HPDE6-E6E7 (cell line): ENCODE data around the gene ASTN2.

ENCODE experiments used
- DNase-seq: peaks from one replicate; pipeline ENCODE4 v3.0.0; 2011; ENCODE audit warnings: missing footprints; ENCODE audit errors: extremely low spot score

The ASTN2 gene

DNA sequence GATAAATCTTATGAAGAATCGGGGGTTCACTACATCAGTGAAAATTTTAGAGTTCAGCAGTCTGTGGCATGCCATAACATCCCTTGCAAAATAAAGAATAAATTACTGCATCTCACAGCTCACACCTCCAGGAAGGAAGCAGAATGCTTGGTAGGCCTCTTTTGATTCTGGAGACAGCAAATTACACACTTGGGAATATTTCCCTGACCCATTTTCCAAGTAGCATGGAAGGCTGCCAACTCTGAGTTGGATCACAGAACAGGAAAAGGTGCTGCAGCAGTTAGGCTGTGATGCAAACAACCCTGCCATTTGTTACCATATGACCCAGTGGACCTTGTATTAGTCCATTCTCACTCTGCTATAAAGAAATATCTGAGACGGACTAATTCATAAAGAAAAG lies 293.5 kb downstream of the ASTN2 start:
- no peak for DNase-seq

DNA sequence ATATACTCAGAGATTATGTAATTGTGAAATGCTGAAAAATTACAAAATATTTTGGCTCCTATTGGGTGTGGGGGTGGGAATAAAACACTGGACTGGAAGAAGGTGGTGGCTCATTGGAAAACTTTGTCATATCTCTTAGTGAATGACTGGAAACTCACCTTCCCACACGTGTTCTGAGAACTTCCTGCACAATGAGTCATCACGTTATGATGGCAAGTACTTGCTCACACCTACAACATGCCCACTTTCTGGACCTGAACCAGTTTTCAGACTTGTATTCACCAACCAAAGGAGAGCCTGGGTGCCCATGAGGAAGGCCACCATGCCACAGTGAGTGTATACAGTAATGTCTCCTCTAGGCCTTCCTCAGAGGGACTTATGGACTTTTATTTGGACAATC lies 294.8 kb downstream of the ASTN2 start:
- peak; percentile 47 for DNase-seq

DNA sequence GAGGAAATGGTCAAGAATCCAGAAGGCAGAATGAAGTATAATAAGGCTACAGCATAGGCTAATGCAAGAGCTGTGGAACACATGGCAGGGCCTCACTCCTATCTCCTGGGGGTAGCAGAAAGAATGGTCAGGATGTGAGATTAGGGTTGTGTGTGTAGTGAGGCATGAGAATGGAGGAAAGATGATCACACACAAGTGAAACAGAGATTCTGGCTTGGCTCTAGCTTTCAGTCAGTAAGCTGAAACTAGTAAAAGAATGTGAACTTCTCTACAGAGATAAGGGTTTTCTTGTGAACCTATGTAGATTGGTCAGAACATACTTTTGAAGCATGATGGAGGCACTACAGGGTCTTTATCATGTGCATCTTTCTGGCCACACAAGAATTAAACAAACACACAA lies 298.8 kb downstream of the ASTN2 start:
- DNase-seq, result no peak

DNA sequence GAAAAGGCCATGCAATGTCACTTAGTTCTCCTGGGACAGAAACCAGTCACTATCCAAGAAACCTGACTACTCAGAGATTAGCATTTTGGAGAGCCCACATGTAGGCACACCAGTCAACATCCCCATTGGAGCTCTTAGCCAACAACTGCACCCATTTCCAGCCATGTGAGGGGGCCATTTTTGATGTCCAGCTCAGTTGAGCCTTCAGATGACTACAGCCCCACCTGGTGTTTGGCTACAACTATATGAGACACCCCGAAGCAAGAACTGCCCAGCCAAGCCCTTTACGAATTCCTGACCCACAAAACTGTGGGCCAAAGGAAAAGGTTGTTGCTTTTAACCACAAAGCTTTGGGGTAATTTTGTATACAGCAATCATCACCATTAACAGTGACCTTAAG lies 300.1 kb downstream of the ASTN2 start:
- no peak for DNase-seq

DNA sequence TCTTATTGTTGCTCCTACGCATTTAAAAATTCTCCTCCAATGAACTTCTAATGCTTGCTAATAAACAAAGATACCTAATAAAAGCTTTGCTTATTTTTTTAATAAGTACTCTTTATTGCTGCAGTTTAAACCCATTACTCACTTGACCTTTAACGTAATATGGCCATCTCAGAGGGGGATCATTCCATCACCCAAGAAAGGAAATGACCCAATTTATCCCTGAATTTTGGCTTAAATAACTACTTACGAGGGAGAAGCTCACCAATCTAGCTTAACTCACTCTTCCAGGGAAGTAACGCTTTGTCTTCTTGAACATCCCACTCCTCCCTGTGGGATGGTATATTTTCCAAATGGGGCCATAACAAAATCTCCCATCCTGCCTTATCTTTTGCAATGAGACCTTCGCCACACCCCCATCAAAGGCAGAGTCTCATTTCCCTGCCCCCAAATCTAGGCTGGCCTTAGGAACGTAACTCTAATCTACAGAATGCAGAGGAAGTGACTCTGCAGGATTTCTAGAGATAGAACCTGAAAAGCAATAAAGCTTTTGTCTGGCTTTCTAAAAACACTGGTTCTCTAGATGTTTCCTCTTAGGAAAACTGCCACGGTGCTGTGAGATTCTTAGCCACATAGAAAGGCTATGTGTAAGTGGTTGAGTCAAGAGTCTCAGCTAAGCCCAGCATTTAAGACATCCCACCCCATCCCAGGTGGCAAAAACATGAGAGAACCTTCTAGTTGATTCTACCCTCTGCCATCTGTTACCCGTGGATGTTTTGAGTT lies 310.0 kb downstream of the ASTN2 start:
- DNase-seq, result no peak

DNA sequence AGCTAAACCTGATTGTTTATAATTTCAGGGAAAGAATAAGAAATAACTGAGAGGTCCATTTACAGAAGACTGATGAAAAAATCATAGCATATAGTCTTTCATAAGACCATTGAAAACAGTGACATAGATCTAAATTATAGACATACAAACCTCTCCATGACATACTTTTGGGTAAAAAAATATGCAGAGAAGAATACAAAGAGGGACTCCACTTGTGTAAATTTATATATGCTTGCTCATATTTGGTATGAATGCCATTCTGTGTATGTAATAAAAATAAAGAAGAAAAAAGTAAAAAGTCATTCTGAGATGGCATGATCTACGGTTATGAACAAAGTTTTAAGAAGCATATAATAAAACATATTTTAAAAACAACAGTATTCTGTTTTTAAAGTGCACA lies 310.7 kb downstream of the ASTN2 start:
- no peak for DNase-seq

DNA sequence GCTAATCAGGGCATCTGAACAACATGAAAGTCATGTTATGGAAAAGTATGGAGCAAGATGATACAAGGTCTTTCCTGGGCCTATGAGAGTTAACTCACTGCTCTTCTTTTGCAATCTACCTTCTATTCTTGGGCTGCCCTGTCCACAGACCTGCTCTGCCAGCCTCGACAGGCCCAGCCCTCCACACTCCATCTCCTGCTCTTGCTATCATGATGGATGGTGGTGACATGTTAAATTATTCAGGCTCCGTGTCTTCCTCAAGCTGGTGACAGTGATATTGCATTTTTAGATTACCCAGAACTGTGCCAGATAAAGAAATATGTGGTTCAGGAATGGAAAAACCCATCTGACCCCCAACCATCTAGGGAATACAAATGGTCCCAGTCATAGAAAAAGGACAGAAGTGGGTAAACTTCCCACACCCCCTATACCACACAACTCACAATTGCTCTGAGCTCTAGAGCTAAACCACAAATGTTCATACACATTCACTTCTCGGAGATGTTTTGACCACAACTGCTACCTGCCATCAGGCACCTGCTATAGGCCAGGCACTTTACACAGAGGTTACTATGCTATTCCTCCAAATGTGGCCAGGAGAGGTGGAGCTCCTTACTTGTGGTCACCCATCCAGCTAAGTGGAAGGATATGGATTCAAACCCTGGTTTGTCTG lies 311.3 kb downstream of the ASTN2 start:
- DNase-seq, result no peak

DNA sequence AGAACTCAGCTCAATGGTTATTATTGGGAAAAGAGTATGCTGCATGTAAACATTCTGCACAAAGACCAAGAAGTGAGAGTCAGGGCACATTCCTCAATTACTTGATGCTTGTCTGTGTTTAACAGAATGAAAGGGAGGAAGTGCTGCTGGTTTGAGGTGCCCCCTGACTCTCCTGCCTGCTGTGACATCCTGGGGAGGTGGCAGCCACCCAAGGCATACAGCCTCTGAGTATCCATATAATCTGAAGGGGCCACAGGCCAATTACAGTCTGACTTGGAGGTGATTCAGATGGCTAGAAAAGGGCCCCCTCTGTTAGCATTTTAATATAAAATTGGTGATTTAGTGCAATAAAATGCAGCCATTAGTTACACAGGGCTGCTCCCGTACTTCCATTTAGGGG lies 313.8 kb downstream of the ASTN2 start:
- DNase-seq, result no peak

DNA sequence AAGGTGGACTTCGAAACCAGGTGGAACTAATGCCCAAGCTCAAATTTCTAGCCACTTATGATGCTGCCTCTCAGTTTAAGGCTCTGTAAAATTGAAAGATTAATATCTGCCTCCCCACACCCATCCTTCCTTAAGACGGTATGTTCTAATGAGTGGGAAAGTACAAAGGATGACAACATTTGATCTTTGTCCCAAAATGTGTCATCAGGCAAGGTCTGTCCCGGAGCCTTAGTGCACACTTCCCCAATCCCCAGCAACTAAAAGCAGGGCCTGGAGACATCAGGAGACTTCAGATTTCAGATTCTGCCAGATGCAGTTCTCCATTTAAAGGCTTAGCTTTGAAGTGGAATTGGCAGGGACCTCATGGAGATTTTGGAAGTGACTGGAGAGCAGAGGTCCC lies 316.5 kb downstream of the ASTN2 start:
- DNase-seq, result no peak

DNA sequence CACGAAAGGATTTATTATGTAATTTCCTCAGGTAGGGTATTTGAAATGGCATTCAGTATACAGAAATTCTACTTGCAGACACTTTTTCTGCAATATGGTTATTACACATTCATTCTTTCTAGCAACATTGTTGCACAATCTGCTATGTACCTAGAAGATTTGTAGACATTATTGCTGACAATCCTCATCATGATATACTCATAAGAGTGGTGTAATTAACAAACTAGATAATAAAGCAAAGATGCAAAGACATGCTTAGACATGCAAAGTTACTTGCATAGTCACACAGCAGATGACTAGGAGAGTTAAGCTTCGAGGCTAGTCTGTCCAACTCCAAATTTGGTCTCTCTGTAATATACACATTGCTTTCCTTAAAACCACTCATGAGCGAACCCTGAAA lies 317.1 kb downstream of the ASTN2 start:
- no peak for DNase-seq

DNA sequence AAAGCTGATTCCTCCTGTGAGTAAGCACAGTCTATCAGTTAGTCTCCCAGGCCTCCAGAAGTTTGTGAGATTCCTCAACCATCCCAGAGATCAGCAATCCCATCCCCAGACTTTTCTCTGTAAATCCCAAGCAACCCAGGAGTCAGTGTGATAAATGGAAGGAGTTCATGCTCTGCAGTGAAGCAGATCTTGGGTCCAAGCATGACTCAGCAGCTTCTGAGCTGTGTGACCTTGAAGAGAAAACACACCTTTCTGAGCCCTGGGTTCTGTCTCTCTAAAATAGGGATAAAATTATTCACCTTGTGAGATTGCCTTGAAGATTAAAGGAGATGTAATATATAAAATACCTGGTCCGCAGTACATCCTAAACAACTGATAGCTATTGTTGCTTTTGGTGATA lies 318.7 kb downstream of the ASTN2 start:
- no peak for DNase-seq

DNA sequence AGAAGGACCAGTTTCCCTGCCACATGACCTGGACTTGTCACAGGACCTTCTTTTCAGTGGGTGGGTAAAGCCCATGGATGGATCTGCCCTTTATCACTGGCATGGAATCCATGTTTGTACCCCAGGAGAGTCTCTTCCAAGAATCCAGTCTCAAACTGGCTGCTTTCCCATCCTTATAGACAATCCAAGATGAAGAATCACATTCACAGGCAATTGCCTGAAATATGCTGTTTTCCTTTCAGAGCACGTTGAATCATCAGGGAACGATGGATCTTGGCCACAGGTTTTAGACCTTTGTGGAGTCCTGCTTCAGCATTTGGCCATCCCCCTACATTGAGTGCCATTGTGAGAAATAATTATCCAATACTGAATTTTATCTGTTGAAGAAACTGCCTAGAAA lies 319.8 kb downstream of the ASTN2 start:
- DNase-seq, result no peak

DNA sequence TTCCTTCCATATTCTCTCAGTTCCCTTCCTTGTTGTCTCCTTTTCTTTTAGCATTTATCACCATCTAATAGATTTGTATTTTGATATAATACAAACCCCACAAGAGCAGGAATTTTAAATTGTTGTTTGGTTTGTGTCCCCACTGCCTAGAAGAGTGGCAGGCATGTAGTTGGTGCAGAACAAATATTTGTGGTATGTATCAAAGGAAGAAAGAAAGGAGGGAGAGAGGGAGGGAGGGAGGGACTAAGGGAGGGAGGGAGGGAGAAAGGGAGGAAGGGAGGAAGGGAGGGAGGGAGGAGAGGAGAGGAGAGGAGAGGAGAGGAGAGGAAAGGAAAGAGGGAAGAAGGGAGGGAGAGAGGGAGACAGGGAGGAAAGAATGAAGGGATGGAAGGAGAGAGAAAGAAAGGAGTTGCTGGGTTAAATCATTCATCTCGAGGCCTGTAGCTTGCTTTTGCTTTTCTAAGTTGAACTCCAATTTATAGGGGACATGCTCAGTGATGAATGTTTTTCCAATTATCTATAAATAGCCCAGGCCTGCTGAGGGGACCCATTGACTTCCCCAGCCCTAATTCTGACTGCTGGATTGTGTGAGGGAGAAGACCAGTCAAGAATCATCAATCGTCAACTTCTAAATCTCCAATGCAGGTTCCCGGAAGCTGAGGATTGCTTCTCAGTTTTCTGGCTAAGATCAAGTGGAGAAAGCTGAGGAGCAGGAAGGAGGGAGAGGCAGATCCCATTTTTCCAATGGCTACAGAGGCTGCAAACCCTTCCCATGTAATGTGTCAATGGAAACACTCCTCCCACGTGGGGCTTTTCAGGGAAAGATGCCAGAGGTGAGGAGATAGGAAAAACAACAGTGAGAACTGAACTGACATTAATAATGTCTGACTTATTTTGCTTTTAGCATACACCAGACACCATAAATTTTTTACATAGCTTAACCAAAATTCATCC lies 320.7 kb downstream of the ASTN2 start:
- DNase-seq, result no peak

DNA sequence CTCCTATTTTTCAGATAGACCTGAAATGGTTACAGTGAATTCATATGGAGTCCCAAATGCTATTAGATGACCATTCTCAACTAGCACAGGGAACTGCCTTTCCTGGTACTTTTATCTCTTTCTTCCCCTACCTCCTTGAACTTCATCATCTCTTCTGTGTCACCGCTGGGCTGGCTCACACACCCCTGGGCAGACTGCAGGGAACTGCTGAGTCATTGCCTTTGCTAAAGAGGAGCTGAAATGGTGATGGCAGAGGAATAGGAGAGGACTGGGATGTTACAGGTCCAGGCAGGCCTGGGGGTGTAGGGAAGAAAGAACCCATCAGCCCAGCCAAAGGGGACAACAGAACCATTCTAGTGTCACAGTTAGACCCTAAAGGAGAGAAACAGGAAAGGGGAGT lies 322.3 kb downstream of the ASTN2 start:
- DNase-seq, result peak; percentile 29

DNA sequence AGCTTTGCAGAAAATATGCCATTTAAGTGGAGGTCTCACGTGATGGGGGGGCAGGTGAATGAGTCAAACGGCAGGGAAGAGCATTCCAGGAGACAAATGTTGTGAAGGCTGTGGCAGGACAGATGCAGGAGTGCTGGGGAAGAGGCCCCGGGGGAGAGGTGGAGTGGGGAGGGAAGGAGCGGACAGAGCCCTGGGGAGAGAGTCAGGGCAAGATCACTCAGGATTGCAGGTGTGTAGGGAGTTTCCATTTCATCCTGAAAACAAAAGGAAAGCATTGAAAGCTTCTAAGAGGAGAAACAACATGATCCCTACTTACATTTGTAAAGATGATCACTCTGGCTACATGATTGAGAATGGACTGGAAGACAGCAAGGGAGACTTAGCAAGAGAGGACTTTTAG lies 323.3 kb downstream of the ASTN2 start:
- no peak for DNase-seq

DNA sequence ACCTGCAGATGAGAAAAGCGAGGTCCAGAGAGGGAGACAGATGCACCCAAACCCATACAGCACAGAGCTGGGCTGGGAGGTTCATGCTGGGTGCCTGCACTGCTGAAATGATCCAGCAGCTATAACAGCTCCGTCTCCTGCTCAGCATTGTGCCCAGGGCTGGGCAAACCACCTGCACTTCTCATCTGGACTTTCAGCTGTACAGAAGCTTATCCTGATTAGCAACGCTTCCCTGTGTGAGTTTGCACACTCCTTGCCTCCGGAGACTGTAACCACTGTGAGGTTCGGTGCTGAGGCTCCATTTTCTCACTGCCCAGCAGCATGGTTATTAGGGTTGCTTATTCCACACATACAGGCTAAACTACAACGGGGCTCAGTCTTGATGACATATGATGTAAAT lies 326.1 kb downstream of the ASTN2 start:
- no peak for DNase-seq

DNA sequence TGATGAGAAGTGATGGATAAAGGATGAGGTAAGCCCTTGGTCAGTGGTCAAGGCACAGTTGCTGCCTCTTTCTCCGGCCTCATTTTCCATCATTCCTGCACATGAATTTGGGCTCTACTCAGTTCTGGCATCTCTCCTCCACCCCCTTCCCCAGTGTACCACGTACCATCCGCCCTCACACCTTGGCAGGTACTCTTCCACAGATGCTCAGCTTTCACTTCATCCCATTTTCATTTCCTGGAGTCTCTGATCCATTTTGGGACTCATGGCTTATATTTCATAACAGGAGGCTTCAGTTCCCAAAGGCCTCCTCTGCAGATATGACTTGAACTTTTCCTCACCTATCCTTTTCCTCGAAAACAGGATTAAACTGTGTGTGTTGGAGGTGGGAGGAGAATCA lies 326.7 kb downstream of the ASTN2 start:
- DNase-seq, result no peak

DNA sequence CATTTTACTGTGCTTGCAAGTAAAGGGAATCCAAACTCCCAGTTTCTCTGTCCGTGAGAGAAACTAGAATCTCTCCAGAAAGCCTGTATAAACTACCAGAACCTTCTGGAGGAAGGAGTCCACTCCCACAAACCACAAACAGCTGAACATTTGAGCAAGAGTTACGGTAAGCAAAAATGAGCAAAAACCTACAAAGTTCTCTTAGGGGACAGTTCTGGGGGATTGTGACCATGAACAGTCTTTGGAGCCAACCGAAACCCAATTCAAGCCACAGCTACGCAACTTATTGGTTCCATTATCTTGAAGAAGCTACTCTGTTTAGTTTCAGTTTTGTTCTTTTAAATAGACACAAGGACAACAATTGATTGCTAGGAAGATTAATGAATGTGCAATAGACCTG lies 330.6 kb downstream of the ASTN2 start:
- DNase-seq, result no peak

DNA sequence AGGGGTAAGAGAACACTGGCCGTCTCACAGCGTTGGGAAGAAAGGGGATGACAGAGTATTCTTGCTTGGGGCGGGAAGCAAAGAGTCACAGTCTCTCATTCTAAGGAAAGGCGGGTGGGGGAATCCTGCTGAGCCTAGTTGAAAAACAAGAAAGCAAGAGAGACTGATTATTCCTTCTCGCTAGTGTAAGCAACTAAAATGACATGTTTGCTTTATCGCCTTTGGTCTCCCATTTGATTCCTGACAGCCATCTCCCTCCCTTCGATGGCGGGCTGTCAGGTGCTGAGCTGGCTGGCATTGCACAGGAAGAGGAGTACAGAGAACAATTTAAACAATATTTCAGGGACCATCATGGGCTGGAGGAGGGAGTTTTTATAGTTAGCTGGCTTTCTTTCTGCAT lies 331.3 kb downstream of the ASTN2 start:
- no peak for DNase-seq

DNA sequence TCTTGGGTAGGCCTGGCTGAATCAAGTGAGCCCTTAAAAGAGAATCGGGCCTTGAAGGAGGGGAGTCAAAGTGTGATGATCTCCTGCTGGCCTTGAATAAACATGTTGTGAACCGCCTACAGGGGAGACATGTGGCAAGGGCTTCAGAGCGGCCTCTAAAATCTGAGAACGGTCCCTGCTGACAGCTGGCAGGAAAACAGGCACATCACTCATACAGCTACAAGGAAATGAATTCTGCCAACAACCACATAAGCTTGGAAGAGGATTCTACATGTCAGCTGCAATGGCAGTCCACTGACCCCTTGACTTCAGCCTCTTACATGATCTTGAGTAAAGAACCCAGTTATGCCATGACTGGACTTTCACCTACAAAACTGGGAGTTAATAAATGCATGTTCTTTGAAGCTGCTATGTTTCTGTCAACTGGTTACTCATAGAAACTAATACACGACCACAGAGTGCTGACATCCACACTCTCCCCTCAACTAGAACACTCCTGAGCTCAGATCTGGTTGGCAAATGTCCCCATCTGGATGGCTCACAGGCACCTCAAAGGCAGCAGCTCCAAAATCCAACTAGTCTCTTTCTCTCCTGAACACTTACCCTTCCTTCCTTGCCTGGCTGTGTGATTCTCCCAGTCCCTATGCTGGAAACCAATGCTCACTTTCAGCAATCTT lies 333.1 kb downstream of the ASTN2 start:
- no peak for DNase-seq

DNA sequence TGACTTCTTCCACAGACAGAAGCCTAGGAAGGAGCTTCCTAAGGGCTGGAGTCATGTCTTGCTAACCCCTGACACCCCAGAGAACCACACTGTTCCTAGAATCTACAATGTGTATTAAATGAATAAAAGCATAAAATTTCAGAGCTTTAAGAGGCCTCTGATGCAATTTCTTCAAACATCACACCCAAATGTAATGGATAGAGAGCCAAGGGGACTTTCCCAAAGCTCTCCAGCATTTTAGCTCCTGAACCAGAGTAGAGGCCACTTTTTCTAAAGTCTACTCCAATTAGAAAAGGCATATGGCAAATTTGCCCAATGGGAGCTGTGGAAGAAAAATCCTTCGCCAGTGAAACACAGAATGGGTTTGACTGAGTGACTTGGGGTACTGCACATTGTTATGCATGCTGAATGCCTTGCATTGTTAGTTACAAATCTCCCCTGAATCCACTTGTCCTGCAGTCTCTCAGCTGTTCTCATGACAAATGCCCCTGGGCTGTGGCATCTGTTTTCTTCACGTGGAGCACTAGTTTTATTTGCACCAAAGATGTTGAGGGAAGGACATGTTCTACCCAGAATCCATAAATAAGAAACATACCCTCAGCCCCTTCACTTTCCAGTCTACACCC lies 334.0 kb downstream of the ASTN2 start:
- no peak for DNase-seq
